Measurements from ENCODE around the gene EHHADH. TPM values are rescaled to one million over a fixed set of nuclear protein-coding genes. Genes with fewer than 3 reads are reported as not detected.

The EHHADH gene
- total and polyA plus RNA-seq, 2 of the 13 experiments (the other 11 are each of a cell fraction or from before 2014, with no cell fraction given): 14.5 to 38.9 TPM

DNA sequence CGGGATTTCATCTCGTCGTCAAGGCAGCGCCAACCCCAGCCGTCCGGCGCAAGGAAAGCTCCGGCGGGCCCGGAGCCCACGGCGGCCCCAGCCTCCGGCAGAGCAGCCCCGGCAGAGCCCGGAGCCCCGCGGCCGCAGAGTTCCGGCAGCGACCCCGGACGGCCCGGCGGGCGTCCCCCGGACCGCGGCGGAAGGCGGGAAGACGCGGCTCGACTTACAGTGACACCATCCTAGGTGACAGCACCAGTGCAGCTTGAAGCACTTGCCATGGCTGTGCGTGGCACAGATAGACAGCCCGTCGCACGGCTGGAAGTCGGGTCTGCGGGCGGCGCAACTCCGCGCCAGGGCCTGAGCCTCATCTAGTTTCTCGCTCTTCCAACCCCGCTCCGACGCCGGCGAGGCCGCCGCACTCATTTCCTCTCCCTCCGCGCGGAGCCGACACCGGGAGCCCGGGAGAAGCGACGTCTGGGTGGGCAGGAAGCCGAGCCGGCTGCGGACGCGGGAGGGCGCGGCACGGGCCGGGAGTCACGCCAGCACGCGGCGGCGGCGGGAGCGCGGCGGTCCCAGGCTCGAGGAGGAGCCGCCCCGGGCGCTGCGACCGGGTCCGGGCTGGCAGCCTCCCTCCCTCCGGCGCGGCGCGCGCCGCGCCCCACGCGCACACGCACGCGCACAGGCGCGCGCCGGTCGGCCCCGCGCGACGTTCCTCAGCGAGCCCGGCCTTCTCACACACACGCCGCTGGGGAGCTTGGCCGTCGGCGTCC lies 101.3 kb downstream of the EHHADH start, which contains the start of gene C3orf70 (continued):
- TF ChIP-seq, protein P1, sequence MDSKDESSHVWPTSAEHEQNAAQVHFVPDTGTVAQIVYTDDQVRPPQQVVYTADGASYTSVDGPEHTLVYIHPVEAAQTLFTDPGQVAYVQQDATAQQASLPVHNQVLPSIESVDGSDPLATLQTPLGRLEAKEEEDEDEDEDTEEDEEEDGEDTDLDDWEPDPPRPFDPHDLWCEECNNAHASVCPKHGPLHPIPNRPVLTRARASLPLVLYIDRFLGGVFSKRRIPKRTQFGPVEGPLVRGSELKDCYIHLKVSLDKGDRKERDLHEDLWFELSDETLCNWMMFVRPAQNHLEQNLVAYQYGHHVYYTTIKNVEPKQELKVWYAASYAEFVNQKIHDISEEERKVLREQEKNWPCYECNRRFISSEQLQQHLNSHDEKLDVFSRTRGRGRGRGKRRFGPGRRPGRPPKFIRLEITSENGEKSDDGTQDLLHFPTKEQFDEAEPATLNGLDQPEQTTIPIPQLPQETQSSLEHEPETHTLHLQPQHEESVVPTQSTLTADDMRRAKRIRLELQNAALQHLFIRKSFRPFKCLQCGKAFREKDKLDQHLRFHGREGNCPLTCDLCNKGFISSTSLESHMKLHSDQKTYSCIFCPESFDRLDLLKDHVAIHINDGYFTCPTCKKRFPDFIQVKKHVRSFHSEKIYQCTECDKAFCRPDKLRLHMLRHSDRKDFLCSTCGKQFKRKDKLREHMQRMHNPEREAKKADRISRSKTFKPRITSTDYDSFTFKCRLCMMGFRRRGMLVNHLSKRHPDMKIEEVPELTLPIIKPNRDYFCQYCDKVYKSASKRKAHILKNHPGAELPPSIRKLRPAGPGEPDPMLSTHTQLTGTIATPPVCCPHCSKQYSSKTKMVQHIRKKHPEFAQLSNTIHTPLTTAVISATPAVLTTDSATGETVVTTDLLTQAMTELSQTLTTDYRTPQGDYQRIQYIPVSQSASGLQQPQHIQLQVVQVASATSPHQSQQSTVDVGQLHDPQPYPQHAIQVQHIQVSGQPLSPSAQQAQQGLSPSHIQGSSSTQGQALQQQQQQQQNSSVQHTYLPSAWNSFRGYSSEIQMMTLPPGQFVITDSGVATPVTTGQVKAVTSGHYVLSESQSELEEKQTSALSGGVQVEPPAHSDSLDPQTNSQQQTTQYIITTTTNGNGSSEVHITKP (CRISPR knock-in tag; IDR thresholded peaks at IDR 0.05; ENCODE audit: low read depth): no peak
- TF ChIP-seq ZBTB42 (CRISPR knock-in tag; IDR thresholded peaks at IDR 0.05): no peak
- TF ChIP-seq AKAP8 (CRISPR knock-in tag; IDR thresholded peaks at IDR 0.05): 0 out of 2 replicates have a peak, but pooled peaks have one; percentile 42
- TF ChIP-seq, protein P2, sequence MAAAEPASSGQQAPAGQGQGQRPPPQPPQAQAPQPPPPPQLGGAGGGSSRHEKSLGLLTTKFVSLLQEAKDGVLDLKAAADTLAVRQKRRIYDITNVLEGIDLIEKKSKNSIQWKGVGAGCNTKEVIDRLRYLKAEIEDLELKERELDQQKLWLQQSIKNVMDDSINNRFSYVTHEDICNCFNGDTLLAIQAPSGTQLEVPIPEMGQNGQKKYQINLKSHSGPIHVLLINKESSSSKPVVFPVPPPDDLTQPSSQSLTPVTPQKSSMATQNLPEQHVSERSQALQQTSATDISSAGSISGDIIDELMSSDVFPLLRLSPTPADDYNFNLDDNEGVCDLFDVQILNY (CRISPR knock-in tag; conservative IDR thresholded peaks at IDR 0.05): 0 out of 2 replicates have a peak, but pooled peaks have one; percentile 15
- no peak for TF ChIP-seq CEBPZ (IDR thresholded peaks at IDR 0.05; ENCODE audit: low read length)
- no peak for TF ChIP-seq ZSCAN22 (CRISPR knock-in tag; IDR thresholded peaks at IDR 0.05)
- no peak for TF ChIP-seq ZNF441 (CRISPR knock-in tag; IDR thresholded peaks at IDR 0.05; ENCODE audit: borderline replicate concordance)
- no peak for TF ChIP-seq HNRNPK (IDR thresholded peaks at IDR 0.05; ENCODE audit: low read depth, low read length, poor library complexity, severe bottlenecking)
- no peak for TF ChIP-seq TEAD2 (CRISPR knock-in tag; IDR thresholded peaks at IDR 0.05)
- TF ChIP-seq PRMT3 (CRISPR knock-in tag; IDR thresholded peaks at IDR 0.05; ENCODE audit: borderline replicate concordance, low read depth): peak; percentile 54; the same call in 1 of the 2 replicates
- no peak for TF ChIP-seq SMC3 (IDR thresholded peaks at IDR 0.05; ENCODE audit: low read length)
- TF ChIP-seq ZNF773 (CRISPR knock-in tag; IDR thresholded peaks at IDR 0.05; ENCODE audit: borderline replicate concordance): no peak
- TF ChIP-seq ZNF646 (CRISPR knock-in tag; IDR thresholded peaks at IDR 0.05): no peak
- no peak for TF ChIP-seq ZNF772 (CRISPR knock-in tag; IDR thresholded peaks at IDR 0.05)
